IMR-90 (cell line): ENCODE measurements around the gene RPS6KA3. TPM values are rescaled to one million over a fixed set of nuclear protein-coding genes. Genes with fewer than 3 reads are reported as not detected.

Experiments
- ATAC-seq: fragments of 200-7000 bp; cut with Tn5 transposase; 2 replicates; pipeline ENCODE4 v1.9.1; 2020; ENCODE audit warnings: low read depth, mild to moderate bottlenecking, moderate library complexity
- BruUV-seq: library from RNA; stranded (reverse); fragments of 400-500 nt; replicated peaks from 2 replicates; lab custom pipeline; 2021; lab: Mats Ljungman, UMichigan
- CTCF ChIA-PET: fragments of 300-600 bp; formaldehyde crosslinking; extraction: SDS; loops from one replicate; lab custom pipeline; 2021; ENCODE audit warnings: antibody characterized with exemption; lab: Yijun Ruan, JAX
- POLR2A ChIA-PET: fragments of 300-600 bp; sonication (Branson Sonifier 250); formaldehyde crosslinking; loops from one replicate; lab custom pipeline; 2022; ENCODE audit warnings: antibody characterized with exemption; ENCODE audit not compliant: unreplicated experiment; lab: Charles Lee
- DNase-seq: peaks from one replicate; pipeline ENCODE4 v3.0.0; 2013
- H2AFZ ChIP-seq: replicated peaks from 2 replicates; pipeline ENCODE3; 2013; ENCODE audit warnings: low read length, mild to moderate bottlenecking; ENCODE audit not compliant: poor library complexity
- H2AK5ac ChIP-seq: 2 replicates; pipeline ENCODE4 v1.6.1; 2013; ENCODE audit warnings: low read depth, low read length, inconsistent platforms
- H2AK9ac ChIP-seq: replicated peaks from 2 replicates; pipeline ENCODE3; 2013; ENCODE audit warnings: mild to moderate bottlenecking, low read depth, low read length, moderate library complexity; ENCODE audit not compliant: poor library complexity
- H2BK120ac ChIP-seq: 2 replicates; pipeline ENCODE4 v1.6.1; 2013; ENCODE audit warnings: low read depth, low read length, inconsistent platforms
- H2BK15ac ChIP-seq: 3 replicates; pipeline ENCODE4 v1.6.1; 2013; ENCODE audit warnings: low read depth, low read length, inconsistent platforms
- H2BK20ac ChIP-seq: 2 replicates; pipeline ENCODE4 v1.6.1; 2013; ENCODE audit warnings: low read depth, mild to moderate bottlenecking, inconsistent platforms, low read length, moderate library complexity
- H2BK5ac ChIP-seq: 2 replicates; pipeline ENCODE4 v1.6.1; 2013; ENCODE audit warnings: mild to moderate bottlenecking, low read depth, low read length, inconsistent platforms; ENCODE audit not compliant: poor library complexity, severe bottlenecking
- H3K14ac ChIP-seq: replicated peaks from 2 replicates; pipeline ENCODE4 v1.6.1; 2013; ENCODE audit warnings: low read depth, low read length, inconsistent platforms
- H3K18ac ChIP-seq: 2 replicates; pipeline ENCODE4 v1.6.1; 2013; ENCODE audit warnings: low read depth, low read length, control low read depth
- H3K23ac ChIP-seq: 2 replicates; pipeline ENCODE4 v1.6.1; 2013; ENCODE audit warnings: low read depth, low read length, inconsistent platforms
- H3K27ac ChIP-seq: 2 replicates; pipeline ENCODE4 v1.5.1; 2013; ENCODE audit warnings: mild to moderate bottlenecking, control low read depth, low read length; ENCODE audit not compliant: insufficient read depth
- H3K27me3 ChIP-seq: 2 replicates; pipeline ENCODE4 v1.6.1; 2013; ENCODE audit warnings: low read length; ENCODE audit not compliant: control insufficient read depth, insufficient read depth
- H3K36me3 ChIP-seq: 2 replicates; pipeline ENCODE4 v1.6.1; 2013; ENCODE audit warnings: low read length, mixed read lengths; ENCODE audit not compliant: control insufficient read depth, insufficient read depth
- H3K4ac ChIP-seq: 2 replicates; pipeline ENCODE4 v1.6.1; 2013; ENCODE audit warnings: low read depth, low read length, inconsistent platforms
- H3K4me1 ChIP-seq: 2 replicates; pipeline ENCODE4 v1.6.1; 2013; ENCODE audit warnings: low read length, mixed read lengths; ENCODE audit not compliant: control insufficient read depth, insufficient read depth
- H3K4me2 ChIP-seq: 2 replicates; pipeline ENCODE4 v1.6.1; 2013; ENCODE audit warnings: low read depth, mild to moderate bottlenecking, control low read depth, low read length, moderate library complexity
- H3K4me3 ChIP-seq: 2 replicates; pipeline ENCODE4 v1.5.1; 2013; ENCODE audit warnings: low read depth, mild to moderate bottlenecking, control low read depth, low read length, moderate library complexity; ENCODE audit not compliant: insufficient read depth
- H3K56ac ChIP-seq: 2 replicates; pipeline ENCODE4 v1.6.1; 2013; ENCODE audit warnings: low read length, inconsistent platforms; ENCODE audit not compliant: insufficient read depth; ENCODE audit errors: extremely low read depth
- H3K79me1 ChIP-seq, 2 experiments: 2 replicates each; pipeline ENCODE4 v1.6.1; 2013; ENCODE audit warnings: low read length in 2 of 2, inconsistent platforms in 1 of 2, low read depth in 1 of 2
- H3K9ac ChIP-seq: 2 replicates; pipeline ENCODE4 v1.6.1; 2013; ENCODE audit warnings: low read depth, low read length, control low read depth
- H3K9me1 ChIP-seq: 2 replicates; pipeline ENCODE4 v1.6.1; 2013; ENCODE audit warnings: low read length, inconsistent platforms; ENCODE audit not compliant: insufficient read depth
- H3K9me3 ChIP-seq: 2 replicates; pipeline ENCODE4 v1.6.1; 2013; ENCODE audit warnings: low read length; ENCODE audit not compliant: control insufficient read depth, insufficient read depth
- H4K20me1 ChIP-seq: 2 replicates; pipeline ENCODE4 v1.6.1; 2013; ENCODE audit warnings: low read length, inconsistent platforms; ENCODE audit not compliant: insufficient read depth
- H4K5ac ChIP-seq: 2 replicates; pipeline ENCODE4 v1.6.1; 2013; ENCODE audit warnings: mild to moderate bottlenecking, low read depth, low read length, control low read depth
- H4K8ac ChIP-seq, 2 experiments: 2 replicates each; pipeline ENCODE4 v1.6.1; 2013; ENCODE audit warnings: low read depth in 2 of 2, low read length in 2 of 2, control low read depth in 1 of 2, inconsistent platforms in 1 of 2
- H4K91ac ChIP-seq: 2 replicates; pipeline ENCODE4 v1.6.1; 2013; ENCODE audit warnings: low read depth, low read length, inconsistent platforms; ENCODE audit not compliant: insufficient read depth
- CEBPB ChIP-seq: IDR thresholded peaks from 2 replicates; pipeline ENCODE4 v1.6.1; 2012; ENCODE audit warnings: low read depth, low read length, improper control_type of control experiment
- CHD1 ChIP-seq: IDR thresholded peaks from 2 replicates; pipeline ENCODE4 v1.6.1; 2012; ENCODE audit warnings: low read depth, low read length, improper control_type of control experiment
- MAFK ChIP-seq: IDR thresholded peaks from 2 replicates; pipeline ENCODE4 v1.6.1; 2012; ENCODE audit warnings: low read depth, low read length, improper control_type of control experiment
- MAZ ChIP-seq: IDR thresholded peaks from 2 replicates; pipeline ENCODE4 v1.6.1; 2012; ENCODE audit warnings: low read depth, mild to moderate bottlenecking, low read length, improper control_type of control experiment, moderate library complexity, borderline replicate concordance
- MXI1 ChIP-seq: IDR thresholded peaks from 2 replicates; pipeline ENCODE4 v1.6.1; 2012; ENCODE audit warnings: low read depth, mild to moderate bottlenecking, low read length, moderate library complexity, borderline replicate concordance
- NFE2L2 ChIP-seq: fragments of 150-350 bp; IDR thresholded peaks from 2 replicates; pipeline ENCODE4 v1.6.1; 2016; ENCODE audit warnings: low read depth, mild to moderate bottlenecking, low read length
- RAD21 ChIP-seq: IDR thresholded peaks from 2 replicates; pipeline ENCODE4 v1.6.1; 2012; ENCODE audit warnings: low read length, improper control_type of control experiment
- RFX5 ChIP-seq: IDR thresholded peaks from 2 replicates; pipeline ENCODE4 v1.8.0; 2012; ENCODE audit warnings: low read depth, mild to moderate bottlenecking, low read length, moderate library complexity
- WGBS, 2 experiments: methylation state at CpG; one replicate each; pipeline versions ENCODE4 v1.1.5 to v1.1.7; 2013; ENCODE audit warnings: missing lambda C conversion rate in 2 of 2; ENCODE audit not compliant: insufficient read length in 1 of 2; ENCODE audit errors: extremely low coverage in 2 of 2; 5-methylcytosine and 5-hydroxymethylcytosine counted together
- dilution Hi-C: fragments of 300-500 bp; cut with HindIII; formaldehyde crosslinking; loops from one replicate; pipeline ENCODE4 v1.14.3; 2018; ENCODE audit warnings: low sequenced_read_pairs; ENCODE audit not compliant: unreplicated experiment
- in situ Hi-C: fragments of 300-500 bp; cut with MboI; formaldehyde crosslinking; loops from 3 replicates; pipeline ENCODE4 v1.14.3; 2019; ENCODE audit warnings: low sequenced_read_pairs, inconsistent platforms, mixed read lengths
- intact Hi-C: fragments of 100-400 bp; cut with micrococcal nuclease; formaldehyde crosslinking; loops from 2 replicates; pipeline ENCODE4 v1.10.0; 2022
- polyA plus RNA-seq, 3 experiments: library from polyadenylated mRNA; depleted of rRNA; stranded (reverse); fragments of >200 nt; gene quantifications; 2 replicates each; pipeline ENCODE4 v1.2.3, GENCODE V29; 2012; ENCODE audit warnings: low replicate concordance in 1 of 3
- total RNA-seq: library from RNA; depleted of rRNA; stranded (reverse); fragments of >200 nt; gene quantifications from 2 replicates; pipeline ENCODE4 v1.2.3, GENCODE V29; 2012
- TF ChIP-seq, protein P1 (sequence below): fragments of 150-350 bp; IDR thresholded peaks from 2 replicates; pipeline ENCODE4 v1.6.1; 2016; ENCODE audit warnings: low read depth, mild to moderate bottlenecking, low read length, moderate library complexity, borderline replicate concordance
- TF ChIP-seq, protein P2 (sequence below): fragments of 150-350 bp; IDR thresholded peaks from 2 replicates; pipeline ENCODE4 v1.6.1; 2017; ENCODE audit warnings: mild to moderate bottlenecking, antibody characterized with exemption, low read length, low read depth

The RPS6KA3 gene
- total and polyA plus RNA-seq, 2 of the 4 experiments (the other 2 are of a cell fraction) = 20.8 to 43.9 TPM

DNA sequence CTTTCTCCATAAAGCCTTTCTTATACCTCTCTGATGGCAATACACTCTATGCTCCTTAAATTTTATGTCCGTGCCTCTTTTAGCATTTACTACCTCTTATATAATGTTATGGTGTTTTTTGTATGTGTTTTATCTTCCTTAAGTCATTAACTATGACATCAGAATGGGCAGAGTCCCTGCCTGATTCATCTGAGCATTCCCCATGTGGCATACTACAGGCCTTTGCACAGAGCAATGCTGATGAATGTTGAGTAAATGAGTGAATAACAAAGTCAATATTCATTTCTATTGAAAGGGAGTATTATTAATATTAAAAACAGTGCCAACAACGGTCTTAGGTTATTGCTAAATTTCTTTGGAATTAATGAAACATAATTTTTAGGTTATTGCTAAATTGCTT is 18.8 kb upstream of the RPS6KA3 start:
- in situ Hi-C loops (no loop called here), intact Hi-C loops (no loop called here), dilution Hi-C loops (no loop called here)
- TF ChIP-seq, protein P1, sequence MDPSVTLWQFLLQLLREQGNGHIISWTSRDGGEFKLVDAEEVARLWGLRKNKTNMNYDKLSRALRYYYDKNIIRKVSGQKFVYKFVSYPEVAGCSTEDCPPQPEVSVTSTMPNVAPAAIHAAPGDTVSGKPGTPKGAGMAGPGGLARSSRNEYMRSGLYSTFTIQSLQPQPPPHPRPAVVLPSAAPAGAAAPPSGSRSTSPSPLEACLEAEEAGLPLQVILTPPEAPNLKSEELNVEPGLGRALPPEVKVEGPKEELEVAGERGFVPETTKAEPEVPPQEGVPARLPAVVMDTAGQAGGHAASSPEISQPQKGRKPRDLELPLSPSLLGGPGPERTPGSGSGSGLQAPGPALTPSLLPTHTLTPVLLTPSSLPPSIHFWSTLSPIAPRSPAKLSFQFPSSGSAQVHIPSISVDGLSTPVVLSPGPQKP = no peak
- TF ChIP-seq CHD1 (no peak), MAFK (no peak), MXI1 (no peak), RFX5 (no peak), CEBPB (no peak), NFE2L2 (no peak), RAD21 (no peak), MAZ (no peak)
- TF ChIP-seq, protein P2, sequence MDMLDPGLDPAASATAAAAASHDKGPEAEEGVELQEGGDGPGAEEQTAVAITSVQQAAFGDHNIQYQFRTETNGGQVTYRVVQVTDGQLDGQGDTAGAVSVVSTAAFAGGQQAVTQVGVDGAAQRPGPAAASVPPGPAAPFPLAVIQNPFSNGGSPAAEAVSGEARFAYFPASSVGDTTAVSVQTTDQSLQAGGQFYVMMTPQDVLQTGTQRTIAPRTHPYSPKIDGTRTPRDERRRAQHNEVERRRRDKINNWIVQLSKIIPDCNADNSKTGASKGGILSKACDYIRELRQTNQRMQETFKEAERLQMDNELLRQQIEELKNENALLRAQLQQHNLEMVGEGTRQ = no peak
- H3K9me1 ChIP-seq = no peaks in the 10 kb centered on the region
- H2BK15ac ChIP-seq = no peak overlapping the region
- H2AFZ ChIP-seq = no peak overlapping the region
- no peak overlapping the region for H4K5ac ChIP-seq
- H3K4me1 ChIP-seq = no peaks in the 10 kb centered on the region
- no peak overlapping the region for H3K23ac ChIP-seq
- H3K14ac ChIP-seq = no peak overlapping the region
- no peak overlapping the region for H3K4me3 ChIP-seq
- no peak overlapping the region for H3K4me2 ChIP-seq
- H3K9ac ChIP-seq = no peak overlapping the region
- H2BK5ac ChIP-seq = no peak overlapping the region
- no peak overlapping the region for H4K8ac ChIP-seq
- ChIA-PET POLR2A (no interaction called here), CTCF (no interaction called here)
- H3K27ac ChIP-seq = no peak overlapping the region
- no CpG with 5 or more reads among the region's 2 CpGs for WGBS, 2 experiments
- no peaks in the 10 kb centered on the region for H3K79me1 ChIP-seq
- H3K27me3 ChIP-seq = 0 out of 2 replicates have a peak, but pooled peaks cover 1% of the 10 kb centered on the region
- H4K20me1 ChIP-seq = no peaks in the 10 kb centered on the region
- ATAC-seq (no peak), DNase-seq (peak; percentile 30)
- BruUV-seq = no TSS peak
- H3K36me3 ChIP-seq = no peaks in the 10 kb centered on the region
- no peak overlapping the region for H2BK120ac ChIP-seq
- H2AK5ac ChIP-seq = no peak overlapping the region
- no peak overlapping the region for H2AK9ac ChIP-seq
- H3K4ac ChIP-seq = no peak overlapping the region
- H3K56ac ChIP-seq = no peak overlapping the region
- H4K91ac ChIP-seq = no peak overlapping the region
- H2BK20ac ChIP-seq = no peak overlapping the region
- no peaks in the 10 kb centered on the region for H3K9me3 ChIP-seq
- H3K18ac ChIP-seq = no peak overlapping the region
